Stomach (tissue), 4 donors: ENCODE measurements around the gene BRSK2.
"Not testable (repeated sequence)": the region's sequence is repeated elsewhere in the genome, so short reads cannot be mapped to it uniquely, and the experiment has no call there.

Experiments
- CTCF ChIP-seq, 7 experiments: fragments of 450-650 bp in 4 of 7; fragments of 200-600 bp in 3 of 7; sonication (generic) in 3 of 7; IDR thresholded peaks; one replicate each; pipeline ENCODE4 v1.5.1; 2016 to 2019; ENCODE audit warnings: antibody characterized with exemption in 7 of 7, control low read depth in 2 of 7, mild to moderate bottlenecking in 1 of 7
- POLR2A ChIP-seq, 4 donors: fragments of 450-650 bp; IDR thresholded peaks; one replicate each; pipeline ENCODE4 v1.6.1; 2016; ENCODE audit warnings: antibody characterized with exemption in 4 of 4, control low read depth in 2 of 4, mild to moderate bottlenecking in 1 of 4, moderate library complexity in 1 of 4

DNA sequence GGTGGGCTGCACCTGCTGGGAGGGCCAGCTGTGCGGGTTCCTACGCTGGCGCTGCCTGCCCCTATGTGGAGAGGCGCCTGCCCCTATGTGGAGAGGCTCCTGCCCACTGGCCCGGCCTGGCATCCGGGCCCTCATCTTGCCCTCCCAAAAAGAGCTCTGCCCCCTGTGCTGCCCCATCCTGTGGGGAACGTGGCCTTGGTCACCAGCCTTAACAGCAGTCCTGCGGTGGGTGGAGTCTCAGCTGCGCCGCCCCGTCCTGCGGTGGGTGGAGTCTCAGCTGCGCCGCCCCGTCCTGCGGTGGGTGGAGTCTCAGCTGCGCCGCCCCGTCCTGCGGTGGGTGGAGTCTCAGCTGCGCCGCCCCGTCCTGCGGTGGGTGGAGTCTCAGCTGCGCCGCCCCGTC is 22.0 kb downstream of the BRSK2 start:
- not testable (repeated sequence) for TF ChIP-seq POLR2A, CTCF (IDR thresholded peaks at IDR 0.05)
